ENCODE data around the gene CLCN5.
A peak's percentile ranks its signal among the peaks of the same experiment; 100 is the strongest.

CLCN5 gene

DNA sequence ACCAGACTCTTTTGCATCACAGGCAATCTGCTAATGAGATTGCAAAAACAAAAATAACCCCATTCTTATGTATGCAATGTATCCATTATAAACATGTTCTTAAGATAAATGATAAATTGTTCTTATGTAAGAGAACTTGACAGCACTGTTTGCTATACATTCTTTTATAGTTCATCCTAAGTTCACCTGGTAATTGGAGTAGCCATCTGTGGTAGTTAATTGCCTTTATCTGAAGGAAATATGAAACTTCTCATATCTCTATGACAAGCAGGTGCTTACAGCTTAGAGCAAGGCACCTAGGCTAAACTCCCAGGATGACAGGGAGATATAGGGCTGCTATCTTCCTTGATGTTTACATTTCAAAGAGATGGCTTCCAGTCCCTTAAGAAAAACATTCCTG lies 21.3 kb upstream of the CLCN5 start:
- no peak for TF ChIP-seq TCF4 (CRISPR knock-in tag; IDR thresholded peaks at IDR 0.05; ENCODE audit: borderline replicate concordance)
- TF ChIP-seq, protein P1, sequence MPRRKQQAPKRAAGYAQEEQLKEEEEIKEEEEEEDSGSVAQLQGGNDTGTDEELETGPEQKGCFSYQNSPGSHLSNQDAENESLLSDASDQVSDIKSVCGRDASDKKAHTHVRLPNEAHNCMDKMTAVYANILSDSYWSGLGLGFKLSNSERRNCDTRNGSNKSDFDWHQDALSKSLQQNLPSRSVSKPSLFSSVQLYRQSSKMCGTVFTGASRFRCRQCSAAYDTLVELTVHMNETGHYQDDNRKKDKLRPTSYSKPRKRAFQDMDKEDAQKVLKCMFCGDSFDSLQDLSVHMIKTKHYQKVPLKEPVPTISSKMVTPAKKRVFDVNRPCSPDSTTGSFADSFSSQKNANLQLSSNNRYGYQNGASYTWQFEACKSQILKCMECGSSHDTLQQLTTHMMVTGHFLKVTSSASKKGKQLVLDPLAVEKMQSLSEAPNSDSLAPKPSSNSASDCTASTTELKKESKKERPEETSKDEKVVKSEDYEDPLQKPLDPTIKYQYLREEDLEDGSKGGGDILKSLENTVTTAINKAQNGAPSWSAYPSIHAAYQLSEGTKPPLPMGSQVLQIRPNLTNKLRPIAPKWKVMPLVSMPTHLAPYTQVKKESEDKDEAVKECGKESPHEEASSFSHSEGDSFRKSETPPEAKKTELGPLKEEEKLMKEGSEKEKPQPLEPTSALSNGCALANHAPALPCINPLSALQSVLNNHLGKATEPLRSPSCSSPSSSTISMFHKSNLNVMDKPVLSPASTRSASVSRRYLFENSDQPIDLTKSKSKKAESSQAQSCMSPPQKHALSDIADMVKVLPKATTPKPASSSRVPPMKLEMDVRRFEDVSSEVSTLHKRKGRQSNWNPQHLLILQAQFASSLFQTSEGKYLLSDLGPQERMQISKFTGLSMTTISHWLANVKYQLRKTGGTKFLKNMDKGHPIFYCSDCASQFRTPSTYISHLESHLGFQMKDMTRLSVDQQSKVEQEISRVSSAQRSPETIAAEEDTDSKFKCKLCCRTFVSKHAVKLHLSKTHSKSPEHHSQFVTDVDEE (CRISPR knock-in tag; IDR thresholded peaks at IDR 0.05) = peak; percentile 16; the same call in 1 of the 2 replicates
- TF ChIP-seq ZC3H10 (CRISPR knock-in tag; IDR thresholded peaks at IDR 0.05) = no peak
- TF ChIP-seq ZNF70 (CRISPR knock-in tag; IDR thresholded peaks at IDR 0.05) = no peak
- no peak for TF ChIP-seq CSDC2 (CRISPR knock-in tag; IDR thresholded peaks at IDR 0.05)
- TF ChIP-seq ESRRG (CRISPR knock-in tag; IDR thresholded peaks at IDR 0.05) = no peak
- 0 out of 2 replicates have a peak, but pooled peaks have one; percentile 12 for TF ChIP-seq ISL1 (CRISPR knock-in tag; IDR thresholded peaks at IDR 0.05)
- no peak for ATAC-seq

DNA sequence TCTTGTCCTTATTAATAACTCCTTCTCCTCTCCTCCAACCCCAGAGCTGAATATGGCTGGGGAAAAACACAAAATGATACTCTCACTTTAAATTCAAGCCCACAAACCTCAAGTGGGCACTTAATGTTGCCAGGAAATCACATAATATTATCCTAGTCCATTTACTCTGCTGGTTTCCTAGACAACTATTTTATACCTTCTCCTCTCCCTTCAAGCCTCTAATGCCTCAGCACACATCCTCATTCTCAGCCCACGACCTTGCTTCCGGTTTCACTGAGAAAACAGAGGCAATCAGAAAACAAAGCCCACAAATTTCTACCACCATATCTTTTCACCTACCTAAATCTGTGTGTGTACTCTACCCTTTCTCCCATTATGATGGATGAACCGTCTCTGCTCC lies 12.1 kb upstream of the CLCN5 start:
- no peak for ATAC-seq
- TF ChIP-seq ZFP3 (CRISPR knock-in tag; IDR thresholded peaks at IDR 0.05) (no peak), ESRRG (CRISPR knock-in tag; IDR thresholded peaks at IDR 0.05) (no peak), BACH2 (CRISPR knock-in tag; IDR thresholded peaks at IDR 0.05; ENCODE audit: borderline replicate concordance) (no peak), PPARA (CRISPR knock-in tag; IDR thresholded peaks at IDR 0.05; ENCODE audit: borderline replicate concordance) (no peak), ZC3H10 (CRISPR knock-in tag; IDR thresholded peaks at IDR 0.05) (no peak), CSDC2 (CRISPR knock-in tag; IDR thresholded peaks at IDR 0.05) (no peak)

DNA sequence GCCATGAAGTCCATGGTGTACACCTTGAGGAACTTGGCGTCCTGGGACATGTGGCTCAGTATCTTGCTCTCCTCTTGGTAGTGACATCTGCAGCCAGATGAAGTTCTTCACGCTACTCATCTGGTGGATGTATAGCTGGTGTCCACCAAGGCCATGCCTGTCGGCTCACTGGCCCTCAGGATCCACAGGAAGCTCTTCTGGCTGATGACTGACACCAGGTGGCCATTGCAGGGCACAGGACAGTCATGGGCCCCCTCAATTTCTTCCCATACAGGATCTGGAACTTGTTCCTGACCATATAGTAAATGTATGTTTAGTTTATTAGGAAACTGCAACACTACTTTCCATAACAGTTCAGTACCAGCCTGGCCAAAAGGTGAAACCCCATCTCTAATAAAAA lies 10.3 kb upstream of the CLCN5 start:
- no peak for ATAC-seq
- TF ChIP-seq GLIS3 (CRISPR knock-in tag; IDR thresholded peaks at IDR 0.05) (no peak), ISL1 (CRISPR knock-in tag; IDR thresholded peaks at IDR 0.05) (no peak), ZFP3 (CRISPR knock-in tag; IDR thresholded peaks at IDR 0.05) (no peak), ZNF565 (CRISPR knock-in tag; conservative IDR thresholded peaks at IDR 0.05; ENCODE audit: low read depth) (no peak), TCF4 (CRISPR knock-in tag; IDR thresholded peaks at IDR 0.05; ENCODE audit: borderline replicate concordance) (no peak), BACH2 (CRISPR knock-in tag; IDR thresholded peaks at IDR 0.05; ENCODE audit: borderline replicate concordance) (no peak), ESRRG (CRISPR knock-in tag; IDR thresholded peaks at IDR 0.05) (no peak), CSDC2 (CRISPR knock-in tag; IDR thresholded peaks at IDR 0.05) (no peak), ZFP30 (CRISPR knock-in tag; IDR thresholded peaks at IDR 0.05) (no peak), RARB (CRISPR knock-in tag; IDR thresholded peaks at IDR 0.05) (no peak), ZNF8 (CRISPR knock-in tag; IDR thresholded peaks at IDR 0.05) (no peak), SNAI2 (CRISPR knock-in tag; IDR thresholded peaks at IDR 0.05) (no peak), OSR1 (CRISPR knock-in tag; IDR thresholded peaks at IDR 0.05) (no peak), ZNF70 (CRISPR knock-in tag; IDR thresholded peaks at IDR 0.05) (no peak), TOX (CRISPR knock-in tag; IDR thresholded peaks at IDR 0.05; ENCODE audit: borderline replicate concordance) (no peak)
- TF ChIP-seq, protein P2, sequence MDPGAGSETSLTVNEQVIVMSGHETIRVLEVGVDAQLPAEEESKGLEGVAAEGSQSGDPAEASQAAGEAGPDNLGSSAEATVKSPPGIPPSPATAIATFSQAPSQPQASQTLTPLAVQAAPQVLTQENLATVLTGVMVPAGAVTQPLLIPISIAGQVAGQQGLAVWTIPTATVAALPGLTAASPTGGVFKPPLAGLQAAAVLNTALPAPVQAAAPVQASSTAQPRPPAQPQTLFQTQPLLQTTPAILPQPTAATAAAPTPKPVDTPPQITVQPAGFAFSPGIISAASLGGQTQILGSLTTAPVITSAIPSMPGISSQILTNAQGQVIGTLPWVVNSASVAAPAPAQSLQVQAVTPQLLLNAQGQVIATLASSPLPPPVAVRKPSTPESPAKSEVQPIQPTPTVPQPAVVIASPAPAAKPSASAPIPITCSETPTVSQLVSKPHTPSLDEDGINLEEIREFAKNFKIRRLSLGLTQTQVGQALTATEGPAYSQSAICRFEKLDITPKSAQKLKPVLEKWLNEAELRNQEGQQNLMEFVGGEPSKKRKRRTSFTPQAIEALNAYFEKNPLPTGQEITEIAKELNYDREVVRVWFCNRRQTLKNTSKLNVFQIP (CRISPR knock-in tag; IDR thresholded peaks at IDR 0.05; ENCODE audit: borderline replicate concordance, low read depth) = no peak
- TF ChIP-seq, protein P3, sequence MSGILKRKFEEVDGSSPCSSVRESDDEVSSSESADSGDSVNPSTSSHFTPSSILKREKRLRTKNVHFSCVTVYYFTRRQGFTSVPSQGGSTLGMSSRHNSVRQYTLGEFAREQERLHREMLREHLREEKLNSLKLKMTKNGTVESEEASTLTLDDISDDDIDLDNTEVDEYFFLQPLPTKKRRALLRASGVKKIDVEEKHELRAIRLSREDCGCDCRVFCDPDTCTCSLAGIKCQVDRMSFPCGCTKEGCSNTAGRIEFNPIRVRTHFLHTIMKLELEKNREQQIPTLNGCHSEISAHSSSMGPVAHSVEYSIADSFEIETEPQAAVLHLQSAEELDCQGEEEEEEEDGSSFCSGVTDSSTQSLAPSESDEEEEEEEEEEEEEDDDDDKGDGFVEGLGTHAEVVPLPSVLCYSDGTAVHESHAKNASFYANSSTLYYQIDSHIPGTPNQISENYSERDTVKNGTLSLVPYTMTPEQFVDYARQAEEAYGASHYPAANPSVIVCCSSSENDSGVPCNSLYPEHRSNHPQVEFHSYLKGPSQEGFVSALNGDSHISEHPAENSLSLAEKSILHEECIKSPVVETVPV (CRISPR knock-in tag; IDR thresholded peaks at IDR 0.05) = no peak
- TF ChIP-seq, protein P4, sequence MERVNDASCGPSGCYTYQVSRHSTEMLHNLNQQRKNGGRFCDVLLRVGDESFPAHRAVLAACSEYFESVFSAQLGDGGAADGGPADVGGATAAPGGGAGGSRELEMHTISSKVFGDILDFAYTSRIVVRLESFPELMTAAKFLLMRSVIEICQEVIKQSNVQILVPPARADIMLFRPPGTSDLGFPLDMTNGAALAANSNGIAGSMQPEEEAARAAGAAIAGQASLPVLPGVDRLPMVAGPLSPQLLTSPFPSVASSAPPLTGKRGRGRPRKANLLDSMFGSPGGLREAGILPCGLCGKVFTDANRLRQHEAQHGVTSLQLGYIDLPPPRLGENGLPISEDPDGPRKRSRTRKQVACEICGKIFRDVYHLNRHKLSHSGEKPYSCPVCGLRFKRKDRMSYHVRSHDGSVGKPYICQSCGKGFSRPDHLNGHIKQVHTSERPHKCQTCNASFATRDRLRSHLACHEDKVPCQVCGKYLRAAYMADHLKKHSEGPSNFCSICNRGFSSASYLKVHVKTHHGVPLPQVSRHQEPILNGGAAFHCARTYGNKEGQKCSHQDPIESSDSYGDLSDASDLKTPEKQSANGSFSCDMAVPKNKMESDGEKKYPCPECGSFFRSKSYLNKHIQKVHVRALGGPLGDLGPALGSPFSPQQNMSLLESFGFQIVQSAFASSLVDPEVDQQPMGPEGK (CRISPR knock-in tag; IDR thresholded peaks at IDR 0.05; ENCODE audit: borderline replicate concordance) = no peak
- TF ChIP-seq, protein P5, sequence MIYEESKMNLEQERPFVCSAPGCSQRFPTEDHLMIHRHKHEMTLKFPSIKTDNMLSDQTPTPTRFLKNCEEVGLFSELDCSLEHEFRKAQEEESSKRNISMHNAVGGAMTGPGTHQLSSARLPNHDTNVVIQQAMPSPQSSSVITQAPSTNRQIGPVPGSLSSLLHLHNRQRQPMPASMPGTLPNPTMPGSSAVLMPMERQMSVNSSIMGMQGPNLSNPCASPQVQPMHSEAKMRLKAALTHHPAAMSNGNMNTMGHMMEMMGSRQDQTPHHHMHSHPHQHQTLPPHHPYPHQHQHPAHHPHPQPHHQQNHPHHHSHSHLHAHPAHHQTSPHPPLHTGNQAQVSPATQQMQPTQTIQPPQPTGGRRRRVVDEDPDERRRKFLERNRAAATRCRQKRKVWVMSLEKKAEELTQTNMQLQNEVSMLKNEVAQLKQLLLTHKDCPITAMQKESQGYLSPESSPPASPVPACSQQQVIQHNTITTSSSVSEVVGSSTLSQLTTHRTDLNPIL (CRISPR knock-in tag; IDR thresholded peaks at IDR 0.05; ENCODE audit: low read depth) = no peak

Data from SK-N-SH treated with all-trans-retinoic acid at 6 μM for 48 hours (cell line).